GM18858 (cell line): ENCODE results near the gene IGIP.
"Not testable (repeated sequence)": the region's sequence is repeated elsewhere in the genome, so short reads cannot be mapped to it uniquely, and the experiment has no call there.

ENCODE experiments used
- ATAC-seq: cut with Tn5 transposase; IDR thresholded peaks from one replicate; pipeline ENCODE4 v1.9.1; 2021; ENCODE audit not compliant: unreplicated experiment

IGIP gene

GRCh38 chr5:140140435-140140834 lies 14.7 kb downstream of the IGIP start:
- ATAC-seq: no peak

- no peak for ATAC-seq
These were observed 15.5 kb downstream of the IGIP start for GRCh38 chr5:140141241-140141640.

- no peak for ATAC-seq
These were observed 16.5 kb downstream of the IGIP start for GRCh38 chr5:140142246-140142645.

- no peak for ATAC-seq
These were observed 17.1 kb downstream of the IGIP start for GRCh38 chr5:140142856-140143255.

GRCh38 chr5:140143521-140144258 lies 18.0 kb downstream of the IGIP start:
- no peak for ATAC-seq

- no peak for ATAC-seq
These were observed 19.5 kb downstream of the IGIP start for GRCh38 chr5:140145256-140145655.

GRCh38 chr5:140145818-140146522 lies 20.2 kb downstream of the IGIP start:
- ATAC-seq: no peak

- no peak for ATAC-seq
These were observed 20.7 kb downstream of the IGIP start for GRCh38 chr5:140146523-140146842.

- no peak for ATAC-seq
These were observed 21.7 kb downstream of the IGIP start for GRCh38 chr5:140147460-140147859.

- no peak for ATAC-seq
These were observed 22.8 kb downstream of the IGIP start for GRCh38 chr5:140148508-140148907.

GRCh38 chr5:140150201-140150600 lies 24.5 kb downstream of the IGIP start:
- no peak for ATAC-seq

- no peak for ATAC-seq
These were observed 25.6 kb downstream of the IGIP start for GRCh38 chr5:140151144-140152021.

- no peak for ATAC-seq
These were observed 26.6 kb downstream of the IGIP start for GRCh38 chr5:140152022-140152999.

GRCh38 chr5:140153255-140153654 lies 27.5 kb downstream of the IGIP start:
- ATAC-seq: no peak

GRCh38 chr5:140153905-140154304 lies 28.2 kb downstream of the IGIP start:
- ATAC-seq: no peak

- not testable (repeated sequence) for ATAC-seq
These were observed 29.1 kb downstream of the IGIP start for GRCh38 chr5:140154710-140155381.

GRCh38 chr5:140157032-140157781 lies 31.5 kb downstream of the IGIP start:
- ATAC-seq: peak; percentile 91

GRCh38 chr5:140159014-140159927 lies 33.5 kb downstream of the IGIP start:
- no peak for ATAC-seq
